HUES64 (cell line): ENCODE measurements around the gene ETV1. TPM values are rescaled to one million over a fixed set of nuclear protein-coding genes. Genes with fewer than 3 reads are reported as not detected.

ENCODE experiments used
- H3K27ac ChIP-seq: 2 replicates; pipeline ENCODE4 v1.7.0; 2013; ENCODE audit warnings: low read depth, low read length, inconsistent platforms
- H3K27me3 ChIP-seq: 2 replicates; pipeline ENCODE4 v1.6.1; 2013; ENCODE audit warnings: mild to moderate bottlenecking, low read length; ENCODE audit not compliant: insufficient read depth
- H3K36me3 ChIP-seq: 2 replicates; pipeline ENCODE4 v1.6.1; 2013; ENCODE audit warnings: mild to moderate bottlenecking, low read length; ENCODE audit not compliant: insufficient read depth
- H3K4me1 ChIP-seq: 2 replicates; pipeline ENCODE4 v1.6.1; 2013; ENCODE audit warnings: mild to moderate bottlenecking, low read length, moderate library complexity; ENCODE audit not compliant: insufficient read depth
- H3K4me3 ChIP-seq: 2 replicates; pipeline ENCODE4 v1.5.1; 2013; ENCODE audit warnings: mild to moderate bottlenecking, low read length, moderate library complexity
- H3K9ac ChIP-seq: 2 replicates; pipeline ENCODE4 v1.6.1; 2013; ENCODE audit warnings: mild to moderate bottlenecking, low read depth, low read length
- H3K9me3 ChIP-seq: 2 replicates; pipeline ENCODE4 v1.6.1; 2013; ENCODE audit warnings: low read depth, low read length; ENCODE audit not compliant: insufficient read depth
- WGBS: fragments of 150-250, 120-280 bp; methylation state at CpG from one replicate; pipeline ENCODE4 v1.1.7; 2013; ENCODE audit warnings: missing lambda C conversion rate; 5-methylcytosine and 5-hydroxymethylcytosine counted together
- polyA plus RNA-seq, 2 experiments: library from polyadenylated mRNA; stranded (reverse); fragments of 50-300 nt; gene quantifications; one replicate each; pipeline ENCODE4 v1.2.3, GENCODE V29; 2013

Gene ETV1
- 43.6 TPM for polyA plus RNA-seq (2013, experiment 1 of 2)
- polyA plus RNA-seq (2013, experiment 2 of 2), result 53.4 TPM

GRCh38 chr7:13989126-13989948, at the start of gene ETV1:
TSS of gene ETV1 (minus strand) at chr7:13989666. CDS start at chr7:13989052, 614 bp downstream.
- Histone ChIP-seq H3K27me3 (no peaks in the 10 kb centered on the region), H3K4me1 (peaks cover 52% of the 10 kb centered on the region), H3K4me3 (peak within 1 kb of the TSS; percentile 86), H3K36me3 (no peaks in the 10 kb centered on the region; the same call in 1 of the 2 replicates), H3K9me3 (no peaks in the 10 kb centered on the region), H3K9ac (peak within 1 kb of the TSS; percentile 88), H3K27ac (peak within 1 kb of the TSS; percentile 92)
- under 1% methylated on average over 38 of the region's 38 CpGs for WGBS

GRCh38 chr7:14024406-14024805, 34.9 kb upstream of the ETV1 start:
- no peaks in the 10 kb centered on the region for H3K36me3 ChIP-seq
- WGBS, result 82% methylated on average over 2 of the region's 2 CpGs

GRCh38 chr7:14023838-14024237, 34.4 kb upstream of the ETV1 start:
- Histone ChIP-seq H3K9ac (no peak overlapping the region), H3K9me3 (no peaks in the 10 kb centered on the region), H3K36me3 (no peaks in the 10 kb centered on the region), H3K4me3 (no peak overlapping the region), H3K4me1 (0 out of 2 replicates have a peak, but pooled peaks cover 5% of the 10 kb centered on the region), H3K27ac (no peak overlapping the region), H3K27me3 (no peaks in the 10 kb centered on the region)
- 97% methylated on average over 1 of the region's 2 CpGs for WGBS

More at GRCh38 chr7:14024406-14024805, 34.9 kb upstream of the ETV1 start:
- Histone ChIP-seq H3K9ac (no peak overlapping the region), H3K27ac (no peak overlapping the region), H3K27me3 (no peaks in the 10 kb centered on the region), H3K4me1 (0 out of 2 replicates have a peak, but pooled peaks cover 5% of the 10 kb centered on the region), H3K9me3 (no peaks in the 10 kb centered on the region), H3K4me3 (no peak overlapping the region)

- WGBS, result 95% methylated on average over 4 of the region's 4 CpGs
- Histone ChIP-seq H3K9me3 (no peaks in the 10 kb centered on the region), H3K4me3 (no peak overlapping the region), H3K27me3 (no peaks in the 10 kb centered on the region), H3K9ac (no peak overlapping the region), H3K36me3 (no peaks in the 10 kb centered on the region), H3K4me1 (0 out of 2 replicates have a peak, but pooled peaks cover 5% of the 10 kb centered on the region), H3K27ac (no peak overlapping the region)
Observed at GRCh38 chr7:14023342-14023741, 33.9 kb upstream of the ETV1 start.

GRCh38 chr7:14021069-14021468, 31.6 kb upstream of the ETV1 start:
- no peak overlapping the region for H3K27ac ChIP-seq
- H3K36me3 ChIP-seq, result no peaks in the 10 kb centered on the region
- H3K9me3 ChIP-seq, result no peaks in the 10 kb centered on the region
- WGBS, result 87% methylated on average over 3 of the region's 3 CpGs
- H3K4me3 ChIP-seq, result no peak overlapping the region
- no peaks in the 10 kb centered on the region for H3K27me3 ChIP-seq
- H3K4me1 ChIP-seq, result 0 out of 2 replicates have a peak, but pooled peaks cover 5% of the 10 kb centered on the region
- no peak overlapping the region for H3K9ac ChIP-seq

- Histone ChIP-seq H3K9me3 (no peaks in the 10 kb centered on the region), H3K4me1 (0 out of 2 replicates have a peak, but pooled peaks cover 5% of the 10 kb centered on the region), H3K9ac (no peak overlapping the region), H3K27ac (no peak overlapping the region), H3K4me3 (no peak overlapping the region), H3K27me3 (no peaks in the 10 kb centered on the region), H3K36me3 (no peaks in the 10 kb centered on the region)
- 91% methylated on average over 2 of the region's 2 CpGs for WGBS
Observed at GRCh38 chr7:14020339-14020900, 31.0 kb upstream of the ETV1 start.

- no peak overlapping the region for H3K4me3 ChIP-seq
- H3K27me3 ChIP-seq, result no peaks in the 10 kb centered on the region
- WGBS, result 83% methylated on average over 5 of the region's 5 CpGs
- 0 out of 2 replicates have a peak, but pooled peaks cover 5% of the 10 kb centered on the region for H3K4me1 ChIP-seq
- H3K36me3 ChIP-seq, result no peaks in the 10 kb centered on the region
- H3K9me3 ChIP-seq, result no peaks in the 10 kb centered on the region
- no peak overlapping the region for H3K9ac ChIP-seq
- H3K27ac ChIP-seq, result no peak overlapping the region
Observed at GRCh38 chr7:14018751-14019150, 29.3 kb upstream of the ETV1 start.

- Histone ChIP-seq H3K9me3 (no peaks in the 10 kb centered on the region), H3K27me3 (no peaks in the 10 kb centered on the region), H3K4me1 (0 out of 2 replicates have a peak, but pooled peaks cover 5% of the 10 kb centered on the region), H3K36me3 (no peaks in the 10 kb centered on the region), H3K4me3 (no peak overlapping the region), H3K9ac (no peak overlapping the region), H3K27ac (no peak overlapping the region)
- 99% methylated on average over 2 of the region's 2 CpGs for WGBS
Observed at GRCh38 chr7:14016950-14017349, 27.5 kb upstream of the ETV1 start.

GRCh38 chr7:14013898-14014297, 24.4 kb upstream of the ETV1 start:
- 100% methylated on average over 1 of the region's 1 CpG for WGBS
- H3K36me3 ChIP-seq, result no peaks in the 10 kb centered on the region

GRCh38 chr7:14009453-14010418, 20.3 kb upstream of the ETV1 start:
- Histone ChIP-seq H3K4me3 (no peak overlapping the region), H3K27me3 (no peaks in the 10 kb centered on the region), H3K9ac (no peak overlapping the region), H3K4me1 (peaks cover 5% of the 10 kb centered on the region; the same call in 1 of the 2 replicates), H3K9me3 (no peaks in the 10 kb centered on the region), H3K36me3 (no peaks in the 10 kb centered on the region), H3K27ac (no peak overlapping the region)
- 94% methylated on average over 7 of the region's 10 CpGs for WGBS

More at GRCh38 chr7:14013898-14014297, 24.4 kb upstream of the ETV1 start:
- no peaks in the 10 kb centered on the region for H3K27me3 ChIP-seq
- no peak overlapping the region for H3K27ac ChIP-seq
- no peaks in the 10 kb centered on the region for H3K9me3 ChIP-seq
- peaks cover 4% of the 10 kb centered on the region; the same call in 1 of the 2 replicates for H3K4me1 ChIP-seq
- no peak overlapping the region for H3K4me3 ChIP-seq
- no peak overlapping the region for H3K9ac ChIP-seq
